Gastrocnemius medialis (tissue), 4 donors: ENCODE measurements around the gene CD34.

Source experiments
- CTCF ChIP-seq, 5 experiments: fragments of 450-650 bp in 3 of 5; fragments of 200-600 bp in 2 of 5; sonication (generic) in 2 of 5; IDR thresholded peaks in 4 of 5; conservative IDR thresholded peaks in 1 of 5; 1 replicate in 4 of 5; 2 replicates in 1 of 5; pipeline ENCODE4 v1.5.1; 2016 to 2019; ENCODE audit warnings: antibody characterized with exemption in 5 of 5, mild to moderate bottlenecking in 3 of 5, moderate library complexity in 3 of 5
- POLR2A ChIP-seq, 2 donors: fragments of 450-650 bp; IDR thresholded peaks; one replicate each; pipeline ENCODE4 v1.6.1; 2017; ENCODE audit warnings: antibody characterized with exemption in 2 of 2, mild to moderate bottlenecking in 2 of 2, moderate library complexity in 2 of 2

GRCh38 chr1:207913951-207914350, 3.0 kb upstream of the CD34 start:
- no peak for TF ChIP-seq POLR2A (IDR thresholded peaks at IDR 0.05)
- no peak for TF ChIP-seq CTCF (IDR thresholded peaks at IDR 0.05 in 4 of 5, conservative IDR thresholded peaks at IDR 0.05 in 1 of 5)
